GM23248 (cell line): ENCODE data around the gene CES3. TPM values are rescaled to one million over a fixed set of nuclear protein-coding genes. Genes with fewer than 3 reads are reported as not detected.

Experiments
- DNase-seq: peaks from one replicate; pipeline ENCODE4 v3.0.0-alpha.2; 2015
- H2AFZ ChIP-seq: fragments of 200-600 bp; sonication (generic); 2 replicates; pipeline ENCODE4 v1.6.1; 2016; ENCODE audit warnings: antibody characterized with exemption
- H3F3A ChIP-seq: fragments of 200-600 bp; sonication (generic); 2 replicates; pipeline ENCODE4 v1.6.1; 2016; ENCODE audit warnings: mild to moderate bottlenecking, antibody characterized with exemption, mixed run types; ENCODE audit not compliant: insufficient read depth
- H3K27ac ChIP-seq: fragments of 200-600 bp; sonication (generic); 2 replicates; pipeline ENCODE4 v1.5.1; 2016; ENCODE audit warnings: mild to moderate bottlenecking
- H3K27me3 ChIP-seq: fragments of 200-600 bp; sonication (generic); replicated peaks from 2 replicates; pipeline ENCODE4 v1.6.1; 2016; ENCODE audit warnings: mild to moderate bottlenecking; ENCODE audit not compliant: insufficient read depth
- H3K36me3 ChIP-seq: fragments of 200-600 bp; sonication (generic); 2 replicates; pipeline ENCODE4 v1.6.1; 2016; ENCODE audit warnings: low read depth, mild to moderate bottlenecking
- H3K4me1 ChIP-seq: fragments of 200-600 bp; sonication (generic); 2 replicates; pipeline ENCODE4 v1.6.1; 2016; ENCODE audit warnings: mild to moderate bottlenecking; ENCODE audit not compliant: insufficient read depth
- H3K4me2 ChIP-seq: fragments of 200-600 bp; sonication (generic); one replicate; pipeline ENCODE4 v1.6.1; 2016; ENCODE audit warnings: mild to moderate bottlenecking; ENCODE audit not compliant: unreplicated experiment
- H3K4me3 ChIP-seq: fragments of 200-600 bp; sonication (generic); 2 replicates; pipeline ENCODE4 v1.5.1; 2016; ENCODE audit warnings: mild to moderate bottlenecking
- H3K79me2 ChIP-seq: fragments of 200-600 bp; sonication (generic); 2 replicates; pipeline ENCODE4 v1.6.1; 2016; ENCODE audit warnings: mild to moderate bottlenecking; ENCODE audit not compliant: insufficient read depth
- H3K9ac ChIP-seq: fragments of 200-600 bp; sonication (generic); 2 replicates; pipeline ENCODE4 v1.6.1; 2016; ENCODE audit warnings: mild to moderate bottlenecking
- H3K9me2 ChIP-seq: fragments of 200-600 bp; sonication (generic); 2 replicates; pipeline ENCODE4 v1.6.1; 2016; ENCODE audit warnings: mixed run types, mild to moderate bottlenecking, moderate library complexity; ENCODE audit not compliant: insufficient read depth
- H3K9me3 ChIP-seq: fragments of 200-600 bp; sonication (generic); one replicate; pipeline ENCODE4 v1.6.1; 2017; ENCODE audit warnings: low read depth
- H4K20me1 ChIP-seq: fragments of 200-600 bp; sonication (generic); 2 replicates; pipeline ENCODE4 v1.6.0; 2016; ENCODE audit not compliant: insufficient read depth
- EZH2 ChIP-seq: fragments of 200-600 bp; sonication (generic); IDR thresholded peaks from 2 replicates; pipeline ENCODE4 v1.6.1; 2018; ENCODE audit warnings: antibody characterized with exemption, mild to moderate bottlenecking; ENCODE audit not compliant: insufficient read depth, poor library complexity, severe bottlenecking
- EZH2phosphoT487 ChIP-seq: fragments of 200-600 bp; sonication (generic); IDR thresholded peaks from 2 replicates; pipeline ENCODE4 v1.6.1; 2018; ENCODE audit warnings: antibody characterized with exemption, moderate library complexity, mild to moderate bottlenecking, low read depth; ENCODE audit not compliant: insufficient read depth
- WGBS, 2 experiments: methylation state at CpG; one replicate each; pipeline ENCODE4 v1.1.6; 2015 to 2017; ENCODE audit warnings: low lambda C conversion rate in 2 of 2, low coverage in 1 of 2; ENCODE audit errors: missing lambda C conversion rate in 2 of 2; 5-methylcytosine and 5-hydroxymethylcytosine counted together
- in situ Hi-C: fragments of 300-500 bp; cut with MboI; formaldehyde crosslinking; loops from 2 replicates; pipeline ENCODE4 v1.15.0; 2020
- polyA plus RNA-seq: library from polyadenylated mRNA; unstranded; fragments of >200 nt; fragmentation: Nextera tagmentation; extraction: Ambion mirVana; gene quantifications from 2 replicates; pipeline ENCODE4 v1.2.1, GENCODE V29; 2016
- total RNA-seq: library from RNA; depleted of rRNA; stranded (reverse); fragments of >200 nt; shearing (Covaris generic); gene quantifications from 2 replicates; pipeline ENCODE4 v1.2.3, GENCODE V29; 2014

Gene CES3
- total and polyA plus RNA-seq, 2 experiments from 2014 or later: not detected

GRCh38 chr16:66918803-66919568 lies 42.1 kb upstream of the CES3 start, which contains the start of gene CDH16:
TSS of gene CDH16 (minus strand) at chr16:66918885. CDS start at chr16:66918065, 820 bp downstream.
- no peak within 1 kb of the TSS for H3K4me3 ChIP-seq
- H3K4me1 ChIP-seq: no peaks in the 10 kb centered on the region
- H4K20me1 ChIP-seq: no peaks in the 10 kb centered on the region
- DNase-seq: no peak
- WGBS, 2 experiments: 49 to 56% methylated on average over 7 of the region's 7 CpGs
- no peak within 1 kb of the TSS for H2AFZ ChIP-seq
- TF ChIP-seq EZH2: no peak
- TF ChIP-seq EZH2phosphoT487: no peak
- H3K36me3 ChIP-seq: no peaks in the 10 kb centered on the region
- H3K27me3 ChIP-seq: peaks cover 26% of the 10 kb centered on the region
- no peak within 1 kb of the TSS for H3K4me2 ChIP-seq
- H3K79me2 ChIP-seq: no peaks in the 10 kb centered on the region
- no peak within 1 kb of the TSS for H3K27ac ChIP-seq
- H3F3A ChIP-seq: no peaks in the 10 kb centered on the region
- no peak within 1 kb of the TSS for H3K9ac ChIP-seq
- in situ Hi-C loops: no loop called here
- no peaks in the 10 kb centered on the region for H3K9me2 ChIP-seq
- no peaks in the 10 kb centered on the region for H3K9me3 ChIP-seq

- no peak overlapping the region for H3K4me3 ChIP-seq
- H2AFZ ChIP-seq: no peak overlapping the region
- DNase-seq: no peak
- H3K27me3 ChIP-seq: peaks cover 32% of the 10 kb centered on the region
- H3K4me2 ChIP-seq: no peak overlapping the region
- TF ChIP-seq EZH2: no peak
- TF ChIP-seq EZH2phosphoT487: no peak
- no peak overlapping the region for H3K9ac ChIP-seq
- no peaks in the 10 kb centered on the region for H3K9me3 ChIP-seq
- no peaks in the 10 kb centered on the region for H3F3A ChIP-seq
- WGBS, 2 experiments: 35 to 40% methylated on average over 5 of the region's 5 CpGs
- H3K36me3 ChIP-seq: no peaks in the 10 kb centered on the region
- H3K4me1 ChIP-seq: no peaks in the 10 kb centered on the region
- no peaks in the 10 kb centered on the region for H3K79me2 ChIP-seq
- no peaks in the 10 kb centered on the region for H4K20me1 ChIP-seq
- in situ Hi-C loops: no loop called here
- no peaks in the 10 kb centered on the region for H3K9me2 ChIP-seq
- no peak overlapping the region for H3K27ac ChIP-seq
Observed at GRCh38 chr16:66919569-66920298, 41.3 kb upstream of the CES3 start.

DNA sequence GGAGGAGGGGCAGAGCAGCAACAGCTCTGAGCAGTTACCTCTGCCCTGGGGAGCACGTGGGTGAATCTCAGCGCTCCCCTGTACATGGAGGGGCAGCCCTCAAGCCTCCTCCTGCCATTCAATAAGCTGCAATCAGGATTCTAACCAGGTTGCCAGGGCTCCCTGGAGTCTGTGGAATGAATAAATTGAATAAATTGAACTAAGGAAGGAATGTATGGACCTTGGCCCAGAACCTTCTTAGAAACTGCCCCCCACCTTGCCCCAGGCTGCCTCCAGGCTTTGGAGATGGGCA lies 40.8 kb upstream of the CES3 start:
- no peak overlapping the region for H2AFZ ChIP-seq
- peaks cover 33% of the 10 kb centered on the region for H3K27me3 ChIP-seq
- no peak overlapping the region for H3K27ac ChIP-seq
- H3K4me2 ChIP-seq: no peak overlapping the region
- H3K36me3 ChIP-seq: no peaks in the 10 kb centered on the region
- in situ Hi-C loops: no loop called here
- WGBS, 2 experiments: 44 to 45% methylated on average over 2 of the region's 2 CpGs
- no peaks in the 10 kb centered on the region for H3K9me3 ChIP-seq
- no peaks in the 10 kb centered on the region for H3K9me2 ChIP-seq
- H3K9ac ChIP-seq: no peak overlapping the region
- no peaks in the 10 kb centered on the region for H3F3A ChIP-seq
- H4K20me1 ChIP-seq: no peaks in the 10 kb centered on the region
- no peaks in the 10 kb centered on the region for H3K4me1 ChIP-seq
- no peak overlapping the region for H3K4me3 ChIP-seq
- no peak for DNase-seq
- no peaks in the 10 kb centered on the region for H3K79me2 ChIP-seq
- no peak for TF ChIP-seq EZH2
- TF ChIP-seq EZH2phosphoT487: no peak

DNA sequence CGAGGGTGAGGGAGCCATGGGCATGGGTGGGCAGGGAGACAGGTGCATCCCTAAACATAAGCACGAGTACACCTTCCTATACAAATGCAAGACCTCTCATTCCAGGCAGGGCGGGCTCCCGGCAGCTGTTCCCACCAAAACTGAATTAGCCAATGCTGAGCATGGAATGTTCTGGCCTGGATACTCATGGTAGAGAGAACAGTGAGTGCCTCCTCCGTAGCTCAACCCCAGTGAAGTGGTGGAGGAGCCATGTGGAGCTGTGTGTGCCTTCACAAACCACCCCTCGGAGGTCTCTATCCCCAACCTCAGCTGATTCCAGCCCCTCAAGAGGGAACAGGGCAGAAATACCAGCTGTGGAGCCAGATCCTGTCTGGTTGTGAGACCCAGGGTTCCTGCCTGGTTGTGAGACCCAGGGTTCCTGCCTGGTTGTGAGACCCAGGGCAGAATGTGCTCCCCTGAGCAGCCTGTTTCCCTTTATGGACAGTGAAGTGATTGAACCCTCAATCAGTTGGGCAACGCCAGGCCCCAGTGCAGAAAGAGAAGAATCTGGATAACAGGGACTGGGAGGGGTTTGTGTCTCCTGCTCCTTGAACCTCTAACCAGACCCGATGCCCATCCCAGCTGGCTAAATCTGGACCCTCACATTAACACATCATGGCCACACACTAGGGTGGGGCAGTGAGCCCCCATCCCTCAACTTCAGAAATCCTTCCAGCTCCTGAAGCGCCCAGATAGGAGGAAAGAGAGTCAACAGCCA lies 40.0 kb upstream of the CES3 start:
- Histone ChIP-seq H3K36me3 (no peaks in the 10 kb centered on the region), H3K9me2 (no peaks in the 10 kb centered on the region), H3K4me1 (no peaks in the 10 kb centered on the region), H3K27me3 (peaks cover 27% of the 10 kb centered on the region), H3K79me2 (no peaks in the 10 kb centered on the region), H3K4me2 (no peak overlapping the region), H3K4me3 (no peak overlapping the region), H3K27ac (no peak overlapping the region), H3K9me3 (no peaks in the 10 kb centered on the region), H3F3A (peaks cover 2% of the 10 kb centered on the region), H2AFZ (no peak overlapping the region), H4K20me1 (no peaks in the 10 kb centered on the region), H3K9ac (no peak overlapping the region)
- TF ChIP-seq EZH2phosphoT487 (no peak), EZH2 (no peak)
- no peak for DNase-seq
- WGBS, 2 experiments: 52 to 53% methylated on average over 9 of the region's 9 CpGs
- in situ Hi-C loops: no loop called here
